Measurements from ENCODE around the gene EDARADD. TPM values are rescaled to one million over a fixed set of nuclear protein-coding genes. Genes with fewer than 3 reads are reported as not detected.
"Not testable (repeated sequence)": the region's sequence is repeated elsewhere in the genome, so short reads cannot be mapped to it uniquely, and the experiment has no call there.

EDARADD gene
- total RNA-seq, 1 experiment from 2014 or later: 0.30 TPM

DNA sequence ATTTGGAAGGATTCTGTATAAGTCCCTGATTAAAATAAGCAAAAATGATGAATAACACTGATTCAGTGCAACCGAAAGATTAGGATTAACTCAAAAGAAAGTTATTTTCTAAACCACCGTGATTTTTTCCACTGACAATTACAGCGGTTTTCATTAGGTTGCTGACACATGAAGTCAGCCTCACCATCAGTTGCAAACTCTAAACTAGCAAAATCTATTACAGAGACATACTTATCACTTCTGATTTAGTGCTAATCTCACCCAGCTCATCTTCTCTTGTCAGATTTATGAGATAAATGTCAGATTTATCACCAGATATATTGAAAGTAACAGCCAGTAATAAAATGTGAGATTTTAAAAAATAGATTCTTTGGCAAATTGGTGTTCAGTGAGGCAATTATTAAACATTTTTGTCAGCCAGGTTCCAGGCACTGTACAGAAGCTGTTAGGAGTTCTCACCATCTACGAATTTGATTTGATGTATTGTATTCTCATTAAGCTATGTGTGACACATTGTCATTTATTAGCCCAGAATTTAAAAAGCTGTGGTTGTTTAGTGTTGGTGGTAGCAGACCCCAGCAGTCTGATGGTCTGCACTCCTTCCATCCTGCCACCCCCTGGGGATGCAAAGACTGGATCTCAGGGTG lies 92.4 kb downstream of the EDARADD start:
- ATAC-seq: no peak
- no peaks in the 10 kb centered on the region for H3K9me3 ChIP-seq (ENCODE audit: control insufficient read depth in 1 of 2, insufficient read depth in 1 of 2, low read depth in 1 of 2, low read length in 2 of 2)
- ChIA-PET CTCF (no interaction called here), POLR2A (no interaction called here), RAD21 (ENCODE audit: low non-redundant PET in 1 of 2, low total read pairs in 2 of 2, uncharacterized antibody in 2 of 2, unreplicated experiment in 2 of 2) (no interaction called here)
- no peak for DNase-seq (ENCODE audit: low read depth, low spot score)
- no TSS peak for BruUV-seq (replicated peaks)
- no peaks in the 10 kb centered on the region for H3K36me3 ChIP-seq (ENCODE audit: control insufficient read depth in 1 of 2, insufficient read depth in 2 of 2, low read length in 2 of 2)
- no peaks in the 10 kb centered on the region; the same call in 1 of the 2 replicates for H3K27me3 ChIP-seq (ENCODE audit: insufficient read depth, low read length)
- no peak overlapping the region for H3K9ac ChIP-seq (ENCODE audit: low read length)
- TF ChIP-seq EGR1 (IDR thresholded peaks at IDR 0.05; ENCODE audit: low read depth) (no peak), CBX3 (IDR thresholded peaks at IDR 0.05; ENCODE audit: low read depth) (no peak), EZH2phosphoT487 (IDR thresholded peaks at IDR 0.05; ENCODE audit: borderline replicate concordance) (no peak), YY1 (IDR thresholded peaks at IDR 0.05; ENCODE audit: extremely low read depth, insufficient replicate concordance, low read depth, low read length) (no peak), SRF (IDR thresholded peaks at IDR 0.05; ENCODE audit: low read depth) (no peak), SIN3A (IDR thresholded peaks at IDR 0.05; ENCODE audit: low read depth) (no peak), JUND (IDR thresholded peaks at IDR 0.05) (no peak), POLR2AphosphoS5 (IDR thresholded peaks at IDR 0.05; ENCODE audit: low read depth, low read length) (no peak), ELF1 (IDR thresholded peaks at IDR 0.05; ENCODE audit: borderline replicate concordance, low read depth) (no peak), EZH2 (IDR thresholded peaks at IDR 0.05) (no peak), CEBPB (IDR thresholded peaks at IDR 0.05; ENCODE audit: low read depth) (no peak)
- TF ChIP-seq, protein P1, sequence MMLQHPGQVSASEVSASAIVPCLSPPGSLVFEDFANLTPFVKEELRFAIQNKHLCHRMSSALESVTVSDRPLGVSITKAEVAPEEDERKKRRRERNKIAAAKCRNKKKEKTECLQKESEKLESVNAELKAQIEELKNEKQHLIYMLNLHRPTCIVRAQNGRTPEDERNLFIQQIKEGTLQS (IDR thresholded peaks at IDR 0.05): no peak
- TF ChIP-seq, protein P2, sequence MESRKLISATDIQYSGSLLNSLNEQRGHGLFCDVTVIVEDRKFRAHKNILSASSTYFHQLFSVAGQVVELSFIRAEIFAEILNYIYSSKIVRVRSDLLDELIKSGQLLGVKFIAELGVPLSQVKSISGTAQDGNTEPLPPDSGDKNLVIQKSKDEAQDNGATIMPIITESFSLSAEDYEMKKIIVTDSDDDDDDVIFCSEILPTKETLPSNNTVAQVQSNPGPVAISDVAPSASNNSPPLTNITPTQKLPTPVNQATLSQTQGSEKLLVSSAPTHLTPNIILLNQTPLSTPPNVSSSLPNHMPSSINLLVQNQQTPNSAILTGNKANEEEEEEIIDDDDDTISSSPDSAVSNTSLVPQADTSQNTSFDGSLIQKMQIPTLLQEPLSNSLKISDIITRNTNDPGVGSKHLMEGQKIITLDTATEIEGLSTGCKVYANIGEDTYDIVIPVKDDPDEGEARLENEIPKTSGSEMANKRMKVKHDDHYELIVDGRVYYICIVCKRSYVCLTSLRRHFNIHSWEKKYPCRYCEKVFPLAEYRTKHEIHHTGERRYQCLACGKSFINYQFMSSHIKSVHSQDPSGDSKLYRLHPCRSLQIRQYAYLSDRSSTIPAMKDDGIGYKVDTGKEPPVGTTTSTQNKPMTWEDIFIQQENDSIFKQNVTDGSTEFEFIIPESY (IDR thresholded peaks at IDR 0.05; ENCODE audit: extremely low read depth, insufficient replicate concordance, low read length): no peak
- intact Hi-C loops (cut with micrococcal nuclease): no loop called here
- no peak overlapping the region for H3K27ac ChIP-seq (ENCODE audit: low read depth, low read length)
- H3K4me2 ChIP-seq (ENCODE audit: low read length): no peak overlapping the region
- H4K20me1 ChIP-seq (ENCODE audit: insufficient read depth): no peaks in the 10 kb centered on the region
- H3K4me1 ChIP-seq (ENCODE audit: control insufficient read depth in 1 of 2, insufficient read depth in 2 of 2, low read length in 2 of 2): peaks cover 0 to 2% of the 10 kb centered on the region in 2 experiments; a peak in 1 of 4 replicates
- H3K4me3 ChIP-seq (replicated peaks in 1 of 2; ENCODE audit: low read depth in 1 of 2, low read length in 2 of 2): no peak overlapping the region
- no peak overlapping the region for H2AFZ ChIP-seq (ENCODE audit: low read depth, low read length, poor library complexity, severe bottlenecking)
- no peaks in the 10 kb centered on the region for H3K79me2 ChIP-seq (ENCODE audit: insufficient read depth, low read length)
- H3K9me2 ChIP-seq (ENCODE audit: insufficient read depth): no peaks in the 10 kb centered on the region

DNA sequence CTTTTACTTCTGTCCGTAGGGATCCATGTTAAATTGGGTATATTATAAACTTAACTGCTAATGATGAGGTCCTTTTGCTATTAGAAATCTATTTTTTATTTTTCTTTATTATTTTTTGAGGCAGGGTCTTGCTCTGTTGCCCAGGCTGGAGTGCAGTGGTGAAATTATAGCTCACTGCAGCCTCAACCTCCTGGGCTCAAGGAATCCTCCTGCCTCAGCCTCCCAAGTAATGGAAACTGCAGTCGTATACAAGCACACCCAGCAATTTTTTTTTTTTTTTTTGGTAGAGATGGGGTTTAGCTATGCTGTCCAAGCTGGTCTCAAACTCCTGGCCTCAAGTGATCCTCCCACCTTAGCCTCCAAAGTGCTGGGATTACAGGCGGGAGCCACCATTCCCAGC lies 95.1 kb downstream of the EDARADD start:
- H3K4me2 ChIP-seq (ENCODE audit: low read length); H3K27me3 ChIP-seq (ENCODE audit: insufficient read depth, low read length); H3K36me3 ChIP-seq (ENCODE audit: control insufficient read depth in 1 of 2, insufficient read depth in 2 of 2, low read length in 2 of 2); H3K9ac ChIP-seq (ENCODE audit: low read length); BruUV-seq (replicated peaks); H3K9me2 ChIP-seq (ENCODE audit: insufficient read depth); H3K9me3 ChIP-seq (ENCODE audit: control insufficient read depth in 1 of 2, insufficient read depth in 1 of 2, low read depth in 1 of 2, low read length in 2 of 2); H3K79me2 ChIP-seq (ENCODE audit: insufficient read depth, low read length); H3K27ac ChIP-seq (ENCODE audit: low read depth, low read length); ATAC-seq; POLR2A ChIA-PET; H3K4me3 ChIP-seq (replicated peaks in 1 of 2; ENCODE audit: low read depth in 1 of 2, low read length in 2 of 2); intact Hi-C loops (cut with micrococcal nuclease); H4K20me1 ChIP-seq (ENCODE audit: insufficient read depth); RAD21 ChIA-PET (ENCODE audit: low non-redundant PET in 1 of 2, low total read pairs in 2 of 2, uncharacterized antibody in 2 of 2, unreplicated experiment in 2 of 2); H2AFZ ChIP-seq (ENCODE audit: low read depth, low read length, poor library complexity, severe bottlenecking); DNase-seq (ENCODE audit: low read depth, low spot score); H3K4me1 ChIP-seq (ENCODE audit: control insufficient read depth in 1 of 2, insufficient read depth in 2 of 2, low read length in 2 of 2): not testable (repeated sequence)
- CTCF ChIA-PET: interaction anchor here (0.7 to 1.7 kb wide), 3 partner anchors 13 to 383 kb away, joined by 3 to 4 read pairs (median 4); no protein-coding TSS in a partner anchor

Data from HCT116 (cell line).